IMR-90 (cell line): Measurements from ENCODE around the gene POFUT2.

Experiments used
- CHD1 ChIP-seq: IDR thresholded peaks from 2 replicates; pipeline ENCODE4 v1.6.1; 2012; ENCODE audit warnings: low read depth, low read length, improper control_type of control experiment
- CTCF ChIP-seq: conservative IDR thresholded peaks from 2 replicates; pipeline ENCODE4 v1.5.1; 2012; ENCODE audit warnings: mild to moderate bottlenecking, low read depth, low read length, improper control_type of control experiment
- MXI1 ChIP-seq: IDR thresholded peaks from 2 replicates; pipeline ENCODE4 v1.6.1; 2012; ENCODE audit warnings: low read depth, mild to moderate bottlenecking, low read length, moderate library complexity, borderline replicate concordance
- POLR2A ChIP-seq: IDR thresholded peaks from 2 replicates; pipeline ENCODE4 v1.6.1; 2012; ENCODE audit warnings: mild to moderate bottlenecking, low read depth, low read length
- RAD21 ChIP-seq: IDR thresholded peaks from 2 replicates; pipeline ENCODE4 v1.6.1; 2012; ENCODE audit warnings: low read length, improper control_type of control experiment
- RFX5 ChIP-seq: IDR thresholded peaks from 2 replicates; pipeline ENCODE4 v1.8.0; 2012; ENCODE audit warnings: low read depth, mild to moderate bottlenecking, low read length, moderate library complexity
- SMC3 ChIP-seq: fragments of 150-350 bp; IDR thresholded peaks from 2 replicates; pipeline ENCODE4 v1.6.1; 2016; ENCODE audit warnings: low read depth, mild to moderate bottlenecking, antibody characterized with exemption, low read length, moderate library complexity
- USF2 ChIP-seq: fragments of 150-350 bp; IDR thresholded peaks from 2 replicates; pipeline ENCODE4 v1.6.1; 2017; ENCODE audit warnings: mild to moderate bottlenecking, antibody characterized with exemption, low read length, low read depth

- no peak for TF ChIP-seq CTCF
- TF ChIP-seq USF2 = no peak
- TF ChIP-seq CHD1 = no peak
- TF ChIP-seq SMC3 = no peak
- TF ChIP-seq POLR2A = no peak
- no peak for TF ChIP-seq MXI1
- TF ChIP-seq RAD21 = no peak
- TF ChIP-seq RFX5 = no peak
Measured at GRCh38 chr21:45299864-45300785, 12.4 kb upstream of the POFUT2 start.
